Cardiac fibroblast (primary cell): ENCODE measurements around the gene RNU6-1.

ENCODE experiments used
- DNase-seq, 2 donors: peaks; one replicate each; pipeline versions ENCODE4 v3.0.0 to v3.0.0-alpha.2; 2010; ENCODE audit warnings: low read depth in 2 of 2
- H3K4me3 ChIP-seq, 2 donors: replicated peaks in 1 of 2; 1 replicate in 1 of 2; 2 replicates in 1 of 2; pipeline ENCODE4 v1.5.1; 2011; ENCODE audit warnings: low read depth in 2 of 2, low read length in 2 of 2, mild to moderate bottlenecking in 2 of 2, moderate library complexity in 1 of 2
- TF ChIP-seq, protein P1 (sequence below): IDR thresholded peaks from one replicate; pipeline ENCODE4 v1.5.1; 2011; ENCODE audit warnings: low read depth, mild to moderate bottlenecking, low read length, inconsistent platforms

RNU6-1 gene

DNA sequence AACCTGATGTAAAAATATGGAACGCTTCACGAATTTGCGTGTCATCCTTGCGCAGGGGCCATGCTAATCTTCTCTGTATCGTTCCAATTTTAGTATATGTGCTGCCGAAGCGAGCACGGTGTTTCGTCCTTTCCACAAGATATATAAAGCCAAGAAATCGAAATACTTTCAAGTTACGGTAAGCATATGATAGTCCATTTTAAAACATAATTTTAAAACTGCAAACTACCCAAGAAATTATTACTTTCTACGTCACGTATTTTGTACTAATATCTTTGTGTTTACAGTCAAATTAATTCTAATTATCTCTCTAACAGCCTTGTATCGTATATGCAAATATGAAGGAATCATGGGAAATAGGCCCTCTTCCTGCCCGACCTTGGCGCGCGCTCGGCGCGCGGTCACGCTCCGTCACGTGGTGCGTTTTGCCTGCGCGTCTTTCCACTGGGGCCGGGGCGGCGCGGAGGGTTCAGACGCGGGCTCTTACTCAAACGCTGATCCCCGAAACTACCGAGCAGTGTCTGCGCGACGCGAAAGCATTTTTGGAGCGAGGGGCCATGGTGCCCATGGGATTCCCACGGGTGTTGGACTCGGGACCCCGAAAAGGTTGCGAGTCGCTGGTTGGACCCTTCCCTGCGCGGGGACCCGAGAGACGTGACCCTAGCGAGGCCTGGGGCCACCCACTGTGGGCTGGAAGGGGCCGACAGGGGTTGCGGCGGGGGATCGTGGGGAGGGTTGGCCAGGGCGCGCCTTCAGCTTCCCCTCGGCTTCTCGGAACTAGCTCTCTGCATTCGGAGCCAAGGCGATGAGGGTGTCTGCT lies at the start of gene RNU6-1:
Gene RNU6-1, minus strand, starts transcription at position 117 of the 820 bp plus-strand sequence.
- TF ChIP-seq, protein P1, sequence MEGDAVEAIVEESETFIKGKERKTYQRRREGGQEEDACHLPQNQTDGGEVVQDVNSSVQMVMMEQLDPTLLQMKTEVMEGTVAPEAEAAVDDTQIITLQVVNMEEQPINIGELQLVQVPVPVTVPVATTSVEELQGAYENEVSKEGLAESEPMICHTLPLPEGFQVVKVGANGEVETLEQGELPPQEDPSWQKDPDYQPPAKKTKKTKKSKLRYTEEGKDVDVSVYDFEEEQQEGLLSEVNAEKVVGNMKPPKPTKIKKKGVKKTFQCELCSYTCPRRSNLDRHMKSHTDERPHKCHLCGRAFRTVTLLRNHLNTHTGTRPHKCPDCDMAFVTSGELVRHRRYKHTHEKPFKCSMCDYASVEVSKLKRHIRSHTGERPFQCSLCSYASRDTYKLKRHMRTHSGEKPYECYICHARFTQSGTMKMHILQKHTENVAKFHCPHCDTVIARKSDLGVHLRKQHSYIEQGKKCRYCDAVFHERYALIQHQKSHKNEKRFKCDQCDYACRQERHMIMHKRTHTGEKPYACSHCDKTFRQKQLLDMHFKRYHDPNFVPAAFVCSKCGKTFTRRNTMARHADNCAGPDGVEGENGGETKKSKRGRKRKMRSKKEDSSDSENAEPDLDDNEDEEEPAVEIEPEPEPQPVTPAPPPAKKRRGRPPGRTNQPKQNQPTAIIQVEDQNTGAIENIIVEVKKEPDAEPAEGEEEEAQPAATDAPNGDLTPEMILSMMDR = no peak
- H3K4me3 ChIP-seq = peak within 1 kb of the TSS; percentile 77 to 96
- peak; percentile 94 to 95 for DNase-seq

DNA sequence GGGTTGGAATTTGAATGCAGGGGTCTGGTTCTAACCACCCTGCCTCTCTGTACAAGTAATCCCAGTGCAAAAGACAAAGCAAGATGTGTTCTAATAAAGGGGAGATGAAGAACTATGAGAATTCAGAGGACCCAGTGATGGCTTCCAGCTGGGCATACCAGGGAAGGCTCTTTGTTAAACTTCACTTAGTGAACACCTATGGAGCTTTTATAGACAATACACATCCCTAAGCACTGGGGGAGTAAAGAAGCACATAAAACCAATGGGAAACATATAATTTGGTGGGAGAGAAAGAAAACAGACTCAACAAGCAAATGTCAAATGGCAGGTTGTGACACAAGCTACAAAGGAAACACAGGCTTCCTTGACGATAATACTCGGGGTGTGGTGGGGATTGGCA lies 47.9 kb upstream of the RNU6-1 start:
- TF ChIP-seq, protein P1 = no peak
- H3K4me3 ChIP-seq = no peak overlapping the region
- DNase-seq = no peak

DNA sequence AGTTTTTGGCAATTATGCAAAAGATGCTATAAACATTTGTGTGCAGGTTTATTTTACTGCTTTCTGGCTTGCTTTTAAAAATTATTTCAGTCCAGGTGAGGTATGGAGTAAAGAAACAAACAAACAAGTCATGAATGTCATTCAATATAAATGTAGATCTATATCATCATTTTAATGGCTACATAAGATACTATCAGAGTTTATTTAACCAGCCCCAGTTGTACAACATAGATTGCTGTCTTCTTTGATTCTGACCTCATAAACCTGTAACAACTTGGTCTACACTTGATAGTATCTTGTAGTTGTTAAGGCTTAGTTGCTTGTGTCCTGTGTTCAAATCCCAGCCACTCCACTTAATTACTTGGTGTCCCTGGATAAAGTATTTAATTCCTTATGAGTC lies 46.0 kb upstream of the RNU6-1 start:
- H3K4me3 ChIP-seq = no peak overlapping the region
- TF ChIP-seq, protein P1 = no peak
- no peak for DNase-seq

DNA sequence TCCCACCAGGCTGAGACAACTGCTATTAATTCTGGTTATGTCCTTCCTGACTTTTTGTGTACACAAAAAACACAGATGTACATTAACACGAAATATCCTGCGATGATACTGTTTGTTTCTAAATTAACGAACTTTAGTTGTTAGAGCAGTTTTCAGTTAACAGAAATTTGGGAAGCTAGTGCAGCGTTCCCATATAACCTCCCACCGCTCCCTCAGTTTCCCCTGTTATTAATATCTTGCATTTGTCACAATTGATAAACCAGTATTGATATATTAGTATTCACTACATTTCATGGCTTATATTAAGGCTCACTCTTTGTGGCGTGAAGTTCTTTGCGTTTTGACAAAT lies 45.3 kb upstream of the RNU6-1 start:
- no peak for DNase-seq
- TF ChIP-seq, protein P1 = no peak
- H3K4me3 ChIP-seq = peak overlapping the region; percentile 27 to 48

DNA sequence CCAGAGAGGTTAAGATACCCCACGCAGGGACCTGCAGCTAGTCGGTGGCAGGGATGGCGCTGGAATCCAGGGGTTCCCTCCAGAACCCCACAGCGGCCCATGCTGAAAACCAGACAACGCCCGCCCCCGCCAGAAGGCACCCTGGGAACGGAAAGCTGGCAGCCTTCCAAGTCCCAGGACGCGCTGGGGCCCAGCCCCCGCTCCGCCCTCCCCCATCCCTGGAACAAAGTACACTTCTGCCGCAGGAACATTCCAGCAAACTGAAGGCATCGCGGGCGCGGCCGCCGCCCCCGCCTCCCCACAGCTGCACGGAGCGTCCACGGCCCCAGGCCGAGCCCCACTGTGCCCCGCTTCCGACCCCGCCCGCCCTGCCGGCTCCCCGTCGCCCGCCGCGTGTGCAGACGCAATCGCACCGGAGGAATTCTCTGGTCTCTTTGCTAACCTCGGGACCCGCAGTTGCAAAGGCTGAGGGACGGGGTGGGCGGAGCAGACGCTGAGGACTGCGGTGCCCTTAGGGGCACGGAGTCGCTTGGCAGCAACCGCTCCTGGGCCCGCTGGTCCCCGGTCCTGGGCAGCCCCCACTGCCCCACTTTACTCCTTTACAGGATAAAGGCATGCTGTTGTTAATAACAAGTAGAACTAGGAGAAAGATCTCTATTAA lies 44.8 kb upstream of the RNU6-1 start:
- TF ChIP-seq, protein P1 = no peak
- DNase-seq = peak; percentile 76 to 90
- peak overlapping the region; percentile 27 to 48 for H3K4me3 ChIP-seq

DNA sequence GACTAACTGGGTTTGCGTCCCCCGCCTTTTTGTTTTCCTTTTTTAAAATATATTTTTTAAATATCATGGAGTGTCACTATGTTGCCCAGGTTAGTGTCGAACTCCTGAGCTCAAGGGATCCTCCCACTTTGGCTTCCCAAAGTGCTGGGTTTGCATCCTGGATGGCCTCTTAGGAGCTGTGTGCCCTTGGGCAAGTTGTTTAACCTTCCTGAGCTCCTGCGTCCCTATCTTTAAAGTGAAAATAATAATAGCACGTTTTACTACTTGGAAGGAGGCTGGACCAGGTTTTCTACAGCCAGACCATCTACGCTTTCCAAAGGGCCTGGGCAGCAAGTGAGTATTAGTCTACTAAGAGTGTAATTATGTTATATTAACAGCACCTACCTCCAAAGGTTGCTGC lies 44.2 kb upstream of the RNU6-1 start:
- DNase-seq = no peak
- H3K4me3 ChIP-seq = no peak overlapping the region
- TF ChIP-seq, protein P1 = no peak
